ENCODE measurements around the gene FAM229A.

The FAM229A gene

DNA sequence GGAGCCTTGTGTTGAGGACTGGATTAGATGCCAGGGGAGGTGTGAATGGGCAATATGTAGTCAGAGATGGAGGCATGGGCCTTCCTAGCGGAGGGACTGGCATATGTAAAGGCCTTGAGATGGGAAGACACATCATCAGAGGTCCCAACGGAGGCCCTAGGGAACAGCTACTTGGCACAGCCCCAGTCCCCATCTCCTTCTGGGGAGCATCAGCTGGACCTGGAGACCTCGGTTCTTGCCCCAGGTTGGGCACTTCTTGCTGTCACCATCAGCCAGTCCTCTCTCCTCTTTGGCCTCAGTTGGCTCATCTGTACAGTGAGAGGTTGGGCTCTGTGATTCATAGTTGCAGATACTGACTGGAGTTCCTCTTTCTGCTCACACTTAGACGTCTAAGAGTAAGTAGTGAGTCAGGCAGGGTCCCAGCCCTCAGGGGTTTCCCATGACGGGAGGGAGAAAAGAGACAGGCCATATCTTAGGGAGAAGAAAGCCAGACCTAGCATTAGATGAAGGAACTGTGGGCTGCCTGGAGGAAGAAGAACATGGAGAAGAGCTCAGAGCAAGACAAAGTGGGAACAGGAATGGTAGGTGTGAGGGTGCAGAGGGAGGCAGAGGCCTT lies 22.8 kb downstream of the FAM229A start:
- DNase-seq (ENCODE audit: low read depth), result no peak
- TF ChIP-seq, protein P1, sequence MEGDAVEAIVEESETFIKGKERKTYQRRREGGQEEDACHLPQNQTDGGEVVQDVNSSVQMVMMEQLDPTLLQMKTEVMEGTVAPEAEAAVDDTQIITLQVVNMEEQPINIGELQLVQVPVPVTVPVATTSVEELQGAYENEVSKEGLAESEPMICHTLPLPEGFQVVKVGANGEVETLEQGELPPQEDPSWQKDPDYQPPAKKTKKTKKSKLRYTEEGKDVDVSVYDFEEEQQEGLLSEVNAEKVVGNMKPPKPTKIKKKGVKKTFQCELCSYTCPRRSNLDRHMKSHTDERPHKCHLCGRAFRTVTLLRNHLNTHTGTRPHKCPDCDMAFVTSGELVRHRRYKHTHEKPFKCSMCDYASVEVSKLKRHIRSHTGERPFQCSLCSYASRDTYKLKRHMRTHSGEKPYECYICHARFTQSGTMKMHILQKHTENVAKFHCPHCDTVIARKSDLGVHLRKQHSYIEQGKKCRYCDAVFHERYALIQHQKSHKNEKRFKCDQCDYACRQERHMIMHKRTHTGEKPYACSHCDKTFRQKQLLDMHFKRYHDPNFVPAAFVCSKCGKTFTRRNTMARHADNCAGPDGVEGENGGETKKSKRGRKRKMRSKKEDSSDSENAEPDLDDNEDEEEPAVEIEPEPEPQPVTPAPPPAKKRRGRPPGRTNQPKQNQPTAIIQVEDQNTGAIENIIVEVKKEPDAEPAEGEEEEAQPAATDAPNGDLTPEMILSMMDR (IDR thresholded peaks at IDR 0.05; ENCODE audit: low read depth, low read length, missing control alignments), result no peak
- no peak overlapping the region for H3K4me3 ChIP-seq (ENCODE audit: low read depth, low read length)

DNA sequence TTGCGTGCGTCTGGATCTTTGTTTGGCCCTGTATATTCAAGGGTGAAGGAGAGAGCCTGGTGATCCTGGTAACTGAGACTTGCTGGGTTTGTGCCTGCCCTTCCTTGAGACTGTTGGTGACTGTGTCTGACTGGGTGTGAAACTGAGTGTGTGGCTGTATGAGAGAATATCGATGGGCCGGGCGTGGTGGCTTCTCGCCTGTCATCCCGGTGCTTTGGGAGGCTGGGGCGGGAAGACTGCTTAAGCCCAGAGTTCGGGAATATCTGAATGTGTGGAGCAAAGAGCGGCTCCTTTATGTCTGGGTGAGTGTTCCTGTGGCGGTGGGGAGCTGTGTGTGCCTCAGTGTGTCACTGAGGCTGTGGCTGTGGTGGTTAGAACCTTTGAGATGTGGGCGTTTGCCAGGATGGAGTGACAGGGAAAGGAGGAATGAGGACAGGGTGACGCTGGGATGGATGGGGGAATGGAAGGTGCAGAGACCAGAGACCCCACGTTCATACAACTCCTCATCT lies 23.6 kb downstream of the FAM229A start:
- no peak for DNase-seq (ENCODE audit: low read depth)
- TF ChIP-seq, protein P1 (IDR thresholded peaks at IDR 0.05; ENCODE audit: low read depth, low read length, missing control alignments), result no peak
- no peak overlapping the region for H3K4me3 ChIP-seq (ENCODE audit: low read depth, low read length)

DNA sequence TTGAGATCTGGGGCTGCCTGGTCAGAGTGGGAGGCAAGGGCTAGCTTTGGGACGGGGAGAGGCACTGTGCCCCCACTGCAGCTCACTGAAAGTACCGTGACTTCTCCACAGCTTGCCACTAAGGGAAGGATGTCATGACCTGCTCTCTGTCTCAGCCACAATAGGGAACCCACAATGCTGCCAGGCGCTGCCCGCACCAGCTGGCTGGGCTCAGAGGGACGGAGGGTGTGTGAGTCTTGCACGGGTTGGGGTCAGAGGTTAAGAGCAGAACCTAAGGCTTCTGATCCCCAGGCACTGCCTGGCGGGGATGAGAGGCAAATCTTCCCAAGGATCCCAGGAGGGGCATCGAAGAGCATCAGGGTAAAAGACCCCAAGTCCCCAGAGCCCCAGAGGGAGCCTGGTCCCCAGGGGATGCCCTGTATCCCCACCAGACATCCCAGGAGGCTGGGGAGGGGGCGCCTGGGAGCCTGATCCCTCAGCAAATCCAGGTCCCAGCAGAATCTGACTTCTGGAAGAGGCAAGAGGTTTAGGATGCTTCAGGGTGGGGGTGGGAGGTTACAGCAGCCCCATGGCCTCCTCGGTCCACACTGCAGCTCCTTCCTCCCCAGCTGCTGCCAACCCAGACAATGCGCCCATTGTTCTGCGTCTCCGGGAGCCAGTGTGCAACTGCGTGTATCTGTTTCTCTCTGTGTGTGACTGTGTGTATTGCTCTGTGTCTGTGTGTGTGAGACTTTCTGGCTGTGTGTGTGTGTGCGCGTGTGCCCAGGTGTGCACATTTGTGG lies 24.2 kb downstream of the FAM229A start:
- H3K4me3 ChIP-seq (ENCODE audit: low read depth, low read length), result no peak overlapping the region
- DNase-seq (ENCODE audit: low read depth), result no peak
- TF ChIP-seq, protein P1 (IDR thresholded peaks at IDR 0.05; ENCODE audit: low read depth, low read length, missing control alignments), result no peak

DNA sequence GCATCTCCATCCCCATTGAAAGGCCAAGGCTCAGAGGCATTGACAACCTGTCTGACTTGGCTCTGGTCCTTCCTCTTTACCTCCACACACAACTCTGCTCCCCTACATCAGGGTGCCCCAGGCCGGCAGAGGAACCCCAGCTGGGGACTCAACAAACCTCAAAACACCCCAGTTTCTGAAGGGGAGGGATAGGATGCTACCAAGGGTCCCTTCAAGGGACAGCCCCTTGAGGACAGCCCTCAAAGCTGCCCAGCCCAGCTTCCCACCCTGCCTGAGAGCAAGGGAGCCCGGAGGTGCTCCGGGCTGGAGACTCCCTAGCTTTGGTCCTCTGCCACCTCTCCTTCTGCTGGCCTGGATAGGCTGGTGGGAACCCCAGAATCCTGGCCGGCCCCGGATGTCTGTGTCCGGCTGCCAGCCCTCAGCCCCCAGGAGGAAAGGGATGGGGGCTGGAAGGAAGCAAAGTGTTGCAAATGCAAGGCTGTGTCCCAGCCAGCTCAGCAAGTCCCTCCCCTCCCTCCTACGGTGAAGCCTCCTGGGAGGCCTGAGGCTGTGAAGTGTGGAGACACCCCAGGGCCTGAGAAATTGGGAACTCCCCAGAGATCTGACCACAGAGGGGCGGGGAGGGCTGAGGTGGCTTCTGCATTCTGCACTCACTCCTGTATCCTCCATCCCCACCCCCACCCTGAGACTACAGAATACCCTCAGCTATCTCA lies 25.2 kb downstream of the FAM229A start:
- peak; percentile 59 for DNase-seq (ENCODE audit: low read depth)
- peak overlapping the region; percentile 26; the same call in 1 of the 2 replicates for H3K4me3 ChIP-seq (ENCODE audit: low read depth, low read length)

DNA sequence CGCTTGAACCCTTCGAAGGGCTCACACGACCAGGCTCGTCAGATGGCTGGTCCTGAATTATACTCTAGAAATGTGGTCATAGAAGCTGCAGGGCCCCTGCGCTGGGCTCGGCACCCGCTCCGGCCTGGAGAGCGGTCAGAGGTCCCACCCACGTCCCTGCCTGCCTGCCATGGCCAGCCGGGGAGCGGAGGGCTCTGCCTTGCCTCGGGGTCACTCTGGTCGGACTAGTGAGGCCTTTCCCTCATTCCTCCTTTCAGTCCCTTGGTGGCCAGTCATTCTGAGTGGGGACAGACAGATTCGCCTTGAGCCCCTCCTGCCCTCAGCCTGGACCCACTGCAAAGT lies 25.7 kb downstream of the FAM229A start:
- TF ChIP-seq, protein P1 (IDR thresholded peaks at IDR 0.05; ENCODE audit: low read depth, low read length, missing control alignments), result no peak
- H3K4me3 ChIP-seq (ENCODE audit: low read depth, low read length), result peak overlapping the region; percentile 26; the same call in 1 of the 2 replicates
- no peak for DNase-seq (ENCODE audit: low read depth)

More for the DNA sequence above, 25.2 kb downstream of the FAM229A start:
- TF ChIP-seq, protein P1 (IDR thresholded peaks at IDR 0.05; ENCODE audit: low read depth, low read length, missing control alignments), result no peak

DNA sequence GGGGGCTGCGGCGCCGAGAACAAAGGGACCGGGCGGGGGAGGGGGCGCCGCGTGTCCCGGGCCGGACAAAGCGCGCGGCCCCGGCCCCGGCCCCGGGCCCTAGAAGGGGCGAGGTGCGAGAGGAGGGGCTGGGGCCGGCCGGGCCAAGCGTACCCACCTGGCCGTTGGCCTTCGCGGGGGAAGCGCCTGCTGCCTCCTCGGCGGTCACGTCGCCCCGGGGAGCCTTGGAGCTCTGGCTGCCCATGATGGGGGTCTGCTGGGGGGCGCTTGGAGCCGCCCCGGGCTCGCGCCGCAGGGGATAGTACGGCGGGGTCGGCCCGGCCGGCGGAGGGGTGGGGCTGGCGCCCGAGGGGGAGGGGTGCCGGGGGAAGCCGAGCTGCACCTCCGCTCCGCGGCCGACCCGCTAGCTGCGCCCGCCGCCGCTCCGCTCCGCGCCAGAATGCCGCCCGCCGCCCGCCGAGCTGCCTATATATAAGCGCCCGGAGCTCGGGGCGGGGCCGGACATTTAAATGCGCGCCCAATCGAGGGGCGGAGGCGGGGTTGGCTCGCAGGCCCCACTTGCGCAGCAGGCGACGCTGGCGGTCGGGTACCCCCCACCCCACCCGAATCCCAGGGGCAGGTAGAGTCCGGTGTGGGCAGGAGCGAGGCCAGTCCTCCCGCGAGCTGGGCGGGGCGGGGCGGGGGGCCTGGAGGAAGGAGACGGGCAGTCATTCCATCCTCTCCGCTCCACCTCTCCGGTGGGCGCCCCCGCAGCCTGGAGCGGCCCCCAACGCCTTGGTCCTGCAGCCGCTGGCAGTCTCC lies 26.3 kb downstream of the FAM229A start, which contains the start of gene MARCKSL1:
Gene MARCKSL1, minus strand, starts transcription at position 444 of the 801 bp plus-strand sequence. Its CDS starts 200 bp downstream, at position 244.
- TF ChIP-seq, protein P1 (IDR thresholded peaks at IDR 0.05; ENCODE audit: low read depth, low read length, missing control alignments), result no peak
- peak within 1 kb of the TSS; percentile 67 for H3K4me3 ChIP-seq (ENCODE audit: low read depth, low read length)
- no peak for DNase-seq (ENCODE audit: low read depth)

Data from GM12864 (cell line).